ENCODE measurements around the gene DUSP7.
A peak's percentile ranks its signal among the peaks of the same experiment; 100 is the strongest.

Gene DUSP7

DNA sequence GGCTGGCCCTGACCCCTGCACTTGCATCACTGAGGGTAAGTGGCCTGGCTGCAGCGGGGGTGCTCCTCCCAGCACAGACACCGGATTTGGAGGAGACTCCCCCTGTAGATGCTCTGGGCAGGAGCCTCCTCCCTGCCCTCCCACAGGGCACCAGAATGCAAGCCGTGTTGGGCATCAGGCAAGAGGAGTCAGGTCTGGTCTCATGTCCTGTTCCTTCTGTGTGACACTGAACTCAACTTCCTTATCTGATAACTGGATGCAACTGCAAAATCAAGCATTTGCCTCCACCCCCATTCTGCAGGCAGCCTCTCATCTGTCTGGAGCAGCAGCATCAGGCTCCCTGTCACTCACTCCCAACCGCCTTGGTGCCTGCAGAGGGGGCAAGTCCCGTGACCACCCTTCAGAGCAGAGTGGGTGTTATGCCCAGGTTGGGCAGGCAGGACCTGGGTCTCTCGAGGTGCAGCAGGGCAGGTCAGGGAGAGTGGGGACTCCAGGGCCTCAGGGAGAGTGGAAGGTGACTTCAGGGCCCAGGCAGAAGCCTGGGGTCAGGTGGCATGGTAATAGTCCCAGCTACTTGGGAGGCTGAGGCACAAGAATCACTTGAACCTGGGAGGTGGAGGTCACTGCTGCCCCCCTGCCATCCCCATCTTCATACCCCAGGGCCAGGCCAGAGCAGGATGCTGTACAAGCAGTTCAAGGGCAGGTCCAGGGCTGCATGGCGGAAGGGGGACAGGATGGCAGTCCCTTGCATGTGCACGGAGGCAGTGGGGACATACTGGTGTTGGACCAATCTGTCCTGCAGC, 50.2 kb downstream of the DUSP7 start:
- DNase-seq (ENCODE audit: low spot score), result no peak

- peak; percentile 71 for DNase-seq (ENCODE audit: low spot score)
Measured at GRCh38 chr3:52005571-52005986, 50.8 kb downstream of the DUSP7 start.

DNA sequence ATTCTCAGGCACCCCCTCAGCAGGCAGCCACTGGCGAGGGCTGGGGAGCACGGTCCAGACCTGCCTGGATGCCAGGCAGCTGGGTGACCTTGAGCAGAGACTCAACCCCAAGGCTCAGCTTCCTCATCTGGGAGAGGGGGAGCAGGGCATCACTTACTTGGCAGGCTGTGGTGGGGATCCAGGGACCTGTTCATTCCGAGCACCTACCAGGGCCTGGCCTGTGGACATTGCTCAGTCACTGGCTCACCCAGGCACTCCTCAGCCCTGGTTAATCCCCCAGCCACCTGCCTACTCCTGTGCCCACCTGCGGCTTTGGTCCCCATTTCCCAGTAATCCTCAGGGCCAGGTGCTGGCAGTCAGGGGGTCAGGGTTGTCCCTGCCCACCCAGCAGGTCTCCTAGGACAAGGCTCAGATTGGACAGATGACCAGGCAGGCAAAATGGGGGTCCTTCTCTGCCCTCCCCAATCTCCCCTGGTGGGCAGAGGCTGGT, 51.4 kb downstream of the DUSP7 start:
- DNase-seq (ENCODE audit: low spot score), result no peak

DNA sequence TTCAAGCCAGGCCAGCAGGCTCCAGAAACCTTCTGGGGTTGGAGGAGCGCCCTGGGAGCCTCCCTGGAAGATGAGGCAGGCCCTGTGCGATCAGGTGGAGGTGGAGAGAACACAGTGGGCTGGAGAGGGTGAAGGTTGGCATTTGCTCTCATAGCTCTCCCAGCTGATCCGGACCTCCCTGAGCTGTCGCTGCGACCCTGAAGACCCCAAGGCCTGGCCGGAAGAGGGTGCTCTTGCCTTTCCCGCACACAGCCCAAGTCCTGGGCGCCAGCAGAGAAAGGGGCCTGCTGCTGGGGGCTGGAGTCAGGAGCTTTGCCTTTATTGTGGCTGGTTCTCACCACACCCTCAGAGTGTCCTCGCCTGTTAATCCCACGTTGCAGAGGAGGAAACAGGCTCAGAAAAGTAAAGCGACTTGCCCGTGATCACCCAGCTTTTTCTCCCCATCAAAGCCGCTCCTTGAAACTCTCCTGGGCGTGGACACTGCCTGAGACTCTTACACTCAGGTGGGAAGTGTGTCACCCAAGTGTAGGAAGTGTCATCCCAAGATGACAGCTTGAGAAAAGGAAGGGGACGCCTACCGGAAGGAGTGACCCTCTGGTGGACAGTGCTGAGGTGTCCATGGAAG, 52.1 kb downstream of the DUSP7 start:
- DNase-seq (ENCODE audit: low spot score), result peak; percentile 80

- no peak for DNase-seq (ENCODE audit: low spot score)
Measured at GRCh38 chr3:52002748-52003147, 53.6 kb downstream of the DUSP7 start.

DNA sequence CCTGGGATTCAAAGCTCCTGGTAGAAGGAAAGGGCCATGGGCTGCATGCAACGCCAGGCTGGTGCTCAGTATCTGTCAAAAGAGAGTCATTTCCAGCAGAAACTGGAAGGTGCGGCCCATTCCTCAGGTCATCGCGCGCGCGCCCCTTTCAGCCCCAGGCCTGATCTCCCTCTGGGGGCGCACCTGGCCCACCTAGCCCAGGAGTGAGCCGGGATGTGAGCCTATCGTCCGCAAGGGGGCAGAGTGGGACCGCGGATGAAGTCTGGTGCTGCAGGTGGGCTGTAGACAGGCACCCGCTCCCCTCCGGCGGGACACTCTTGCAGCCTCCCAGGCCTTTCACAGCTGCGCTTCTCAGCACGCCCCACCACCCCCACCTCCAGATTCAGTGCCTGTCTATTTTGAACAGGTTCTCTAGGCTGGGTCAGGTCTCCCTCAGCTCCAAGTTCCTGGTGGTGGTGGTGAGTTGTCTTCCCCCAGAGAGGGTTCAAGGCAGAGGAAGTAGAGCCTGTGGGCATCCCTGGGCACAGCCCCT, 54.9 kb downstream of the DUSP7 start:
- DNase-seq (ENCODE audit: low spot score), result peak; percentile 86

DNA sequence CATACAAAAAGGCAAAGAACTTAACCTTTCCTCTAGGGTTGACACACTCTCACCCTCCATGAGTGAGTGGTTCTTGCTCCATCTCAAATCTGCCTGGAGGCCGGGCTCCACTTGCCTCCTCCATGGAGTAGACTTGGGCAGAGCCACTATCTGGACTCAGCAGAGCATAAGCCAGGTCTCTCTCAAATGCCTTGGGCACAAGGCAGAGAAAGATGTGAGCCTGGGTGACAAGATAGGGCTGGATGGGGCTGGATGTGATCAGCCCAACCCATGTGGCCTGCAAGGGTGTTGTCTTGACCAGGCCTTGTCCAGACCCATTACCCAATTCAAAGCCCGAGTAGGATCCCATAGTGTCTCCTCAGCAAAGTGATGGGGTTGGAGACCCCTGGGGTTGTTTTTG, 56.5 kb downstream of the DUSP7 start:
- no peak for DNase-seq (ENCODE audit: low spot score)

Measured in hepatic stellate cell (primary cell).